DOHH2 (cell line): ENCODE data around the gene C1orf226.

Experiments used
- H3F3A ChIP-seq: fragments of 200-600 bp; sonication (generic), shearing (Covaris generic); 2 replicates; pipeline ENCODE4 v1.6.0; 2016; ENCODE audit warnings: antibody characterized with exemption, mild to moderate bottlenecking; ENCODE audit not compliant: control insufficient read depth, insufficient read depth
- H3K27ac ChIP-seq: fragments of 200-600 bp; sonication (generic); 2 replicates; pipeline ENCODE4 v1.5.1; 2014; ENCODE audit warnings: low read depth, mild to moderate bottlenecking, low read length, moderate library complexity
- H3K27me3 ChIP-seq: fragments of 200-600 bp; sonication (generic); 2 replicates; pipeline ENCODE4 v1.6.1; 2014; ENCODE audit warnings: mild to moderate bottlenecking, low read length, mixed read lengths; ENCODE audit not compliant: control insufficient read depth
- H3K36me3 ChIP-seq: fragments of 200-600 bp; sonication (generic); 2 replicates; pipeline ENCODE4 v1.6.1; 2014; ENCODE audit warnings: mild to moderate bottlenecking, low read length, moderate library complexity, mixed read lengths; ENCODE audit not compliant: control insufficient read depth
- H3K4me1 ChIP-seq: fragments of 200-600 bp; sonication (generic); 2 replicates; pipeline ENCODE4 v1.6.1; 2014; ENCODE audit warnings: mild to moderate bottlenecking, low read length, mixed read lengths; ENCODE audit not compliant: control insufficient read depth
- H3K4me2 ChIP-seq: fragments of 200-600 bp; sonication (generic); 2 replicates; pipeline ENCODE4 v1.6.0; 2014; ENCODE audit warnings: mild to moderate bottlenecking, low read length, moderate library complexity
- H3K4me3 ChIP-seq: fragments of 200-600 bp; sonication (generic); 2 replicates; pipeline ENCODE4 v1.5.1; 2014; ENCODE audit warnings: mild to moderate bottlenecking, low read length, mixed read lengths
- H3K79me2 ChIP-seq: fragments of 200-600 bp; sonication (generic); 2 replicates; pipeline ENCODE4 v1.6.1; 2014; ENCODE audit warnings: mild to moderate bottlenecking, low read length, mixed read lengths; ENCODE audit not compliant: control insufficient read depth
- H3K9me2 ChIP-seq: fragments of 200-600 bp; sonication (generic); replicated peaks from 2 replicates; pipeline ENCODE4 v1.6.1; 2014; ENCODE audit warnings: mild to moderate bottlenecking, low read length, mixed read lengths; ENCODE audit not compliant: control insufficient read depth
- H3K9me3 ChIP-seq: fragments of 200-600 bp; sonication (generic); 2 replicates; pipeline ENCODE4 v1.6.1; 2014; ENCODE audit warnings: antibody characterized with exemption, low read length, mixed read lengths; ENCODE audit not compliant: control insufficient read depth, insufficient read depth
- H4K20me1 ChIP-seq: fragments of 200-600 bp; sonication (generic); 2 replicates; pipeline ENCODE4 v1.6.0; 2014; ENCODE audit warnings: low read depth, mild to moderate bottlenecking, antibody characterized with exemption, low read length, moderate library complexity; ENCODE audit not compliant: control insufficient read depth, insufficient read depth
- CTCF ChIP-seq: fragments of 200-600 bp; sonication (generic); IDR thresholded peaks from one replicate; pipeline ENCODE4 v1.5.1; 2014; ENCODE audit warnings: antibody characterized with exemption, mild to moderate bottlenecking, low read depth, low read length; ENCODE audit not compliant: poor library complexity, severe bottlenecking
- EZH2phosphoT487 ChIP-seq: fragments of 200-600 bp; sonication (generic); IDR thresholded peaks from 2 replicates; pipeline ENCODE4 v1.6.1; 2017; ENCODE audit warnings: borderline replicate concordance, mild to moderate bottlenecking, antibody characterized with exemption, low read length, moderate library complexity, mixed read lengths

Gene C1orf226

DNA sequence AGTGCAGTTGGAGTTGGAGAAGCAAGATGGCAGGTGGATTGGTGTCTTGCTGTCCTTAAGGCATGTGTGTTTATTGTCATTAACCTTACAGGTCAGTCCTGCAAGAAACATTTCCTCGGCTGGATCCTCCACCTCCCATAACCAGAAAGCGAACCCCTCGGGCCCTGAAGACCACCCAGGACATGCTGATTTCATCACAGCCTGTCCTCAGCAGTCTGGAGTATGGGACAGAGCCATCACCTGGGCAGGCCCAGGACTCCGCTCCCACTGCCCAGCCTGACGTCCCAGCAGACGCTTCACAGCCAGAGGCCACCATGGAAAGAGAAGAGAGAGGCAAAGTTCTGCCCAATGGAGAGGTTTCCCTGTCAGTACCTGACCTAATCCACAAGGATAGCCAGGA, 1.6 kb downstream of the C1orf226 start:
- no peak overlapping the region for H3K4me2 ChIP-seq
- H4K20me1 ChIP-seq = no peaks in the 10 kb centered on the region
- no peak overlapping the region for H3K4me3 ChIP-seq
- no peaks in the 10 kb centered on the region for H3K9me3 ChIP-seq
- H3K27ac ChIP-seq = no peak overlapping the region
- no peaks in the 10 kb centered on the region for H3K4me1 ChIP-seq
- H3F3A ChIP-seq = no peaks in the 10 kb centered on the region
- no peaks in the 10 kb centered on the region for H3K36me3 ChIP-seq
- H3K27me3 ChIP-seq = no peaks in the 10 kb centered on the region
- TF ChIP-seq EZH2phosphoT487 (no peak), CTCF (no peak)
- H3K79me2 ChIP-seq = no peaks in the 10 kb centered on the region
- H3K9me2 ChIP-seq = no peaks in the 10 kb centered on the region

DNA sequence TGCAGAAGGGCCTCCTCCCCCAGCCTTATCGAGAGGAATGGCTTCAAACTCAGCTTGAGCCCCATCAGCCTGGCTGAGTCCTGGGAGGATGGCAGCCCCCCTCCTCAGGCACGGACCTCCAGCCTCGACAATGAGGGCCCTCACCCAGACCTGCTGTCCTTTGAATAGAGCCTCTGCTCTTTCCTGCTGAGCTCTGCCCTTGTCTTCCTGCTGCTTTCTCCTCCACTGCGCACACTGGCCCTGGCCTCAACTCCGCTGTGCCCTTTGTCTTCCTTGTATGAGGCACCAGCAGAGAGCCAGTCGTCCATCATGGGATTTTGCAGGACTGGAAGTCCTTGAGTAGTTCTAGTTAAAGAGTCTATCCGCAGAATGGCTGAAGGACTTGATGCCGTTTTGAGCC, 2.0 kb downstream of the C1orf226 start:
- Histone ChIP-seq H4K20me1 (no peaks in the 10 kb centered on the region), H3K27ac (no peak overlapping the region), H3K4me3 (no peak overlapping the region), H3F3A (no peaks in the 10 kb centered on the region), H3K4me1 (no peaks in the 10 kb centered on the region), H3K27me3 (no peaks in the 10 kb centered on the region), H3K36me3 (no peaks in the 10 kb centered on the region), H3K4me2 (no peak overlapping the region), H3K9me3 (no peaks in the 10 kb centered on the region), H3K79me2 (no peaks in the 10 kb centered on the region), H3K9me2 (no peaks in the 10 kb centered on the region)
- TF ChIP-seq CTCF (no peak), EZH2phosphoT487 (no peak)

DNA sequence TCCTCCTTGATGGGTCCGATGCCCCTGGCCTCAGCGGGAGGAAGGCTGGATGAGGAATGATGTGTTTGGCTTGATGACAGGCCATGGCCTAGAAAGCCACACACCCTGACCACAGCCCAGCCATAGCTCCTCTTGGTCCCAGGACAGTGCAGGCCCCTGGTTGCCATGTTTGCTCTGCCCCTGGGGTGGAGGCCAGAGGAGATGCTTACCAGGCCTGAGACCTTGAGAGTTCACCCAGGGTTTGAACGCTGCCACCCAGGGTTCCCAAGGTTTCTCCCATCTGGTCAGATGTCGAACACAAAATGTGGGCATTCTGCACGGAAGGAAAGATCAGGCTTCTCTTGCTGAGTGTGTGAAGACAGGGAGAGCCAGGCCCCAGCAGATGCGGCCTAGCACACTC, 2.6 kb downstream of the C1orf226 start:
- Histone ChIP-seq H3K79me2 (no peaks in the 10 kb centered on the region), H3K9me2 (no peaks in the 10 kb centered on the region), H4K20me1 (no peaks in the 10 kb centered on the region), H3K4me3 (no peak overlapping the region), H3K4me1 (no peaks in the 10 kb centered on the region), H3K4me2 (no peak overlapping the region), H3K27me3 (no peaks in the 10 kb centered on the region), H3K36me3 (no peaks in the 10 kb centered on the region), H3F3A (no peaks in the 10 kb centered on the region), H3K9me3 (no peaks in the 10 kb centered on the region), H3K27ac (no peak overlapping the region)
- no peak for TF ChIP-seq CTCF

DNA sequence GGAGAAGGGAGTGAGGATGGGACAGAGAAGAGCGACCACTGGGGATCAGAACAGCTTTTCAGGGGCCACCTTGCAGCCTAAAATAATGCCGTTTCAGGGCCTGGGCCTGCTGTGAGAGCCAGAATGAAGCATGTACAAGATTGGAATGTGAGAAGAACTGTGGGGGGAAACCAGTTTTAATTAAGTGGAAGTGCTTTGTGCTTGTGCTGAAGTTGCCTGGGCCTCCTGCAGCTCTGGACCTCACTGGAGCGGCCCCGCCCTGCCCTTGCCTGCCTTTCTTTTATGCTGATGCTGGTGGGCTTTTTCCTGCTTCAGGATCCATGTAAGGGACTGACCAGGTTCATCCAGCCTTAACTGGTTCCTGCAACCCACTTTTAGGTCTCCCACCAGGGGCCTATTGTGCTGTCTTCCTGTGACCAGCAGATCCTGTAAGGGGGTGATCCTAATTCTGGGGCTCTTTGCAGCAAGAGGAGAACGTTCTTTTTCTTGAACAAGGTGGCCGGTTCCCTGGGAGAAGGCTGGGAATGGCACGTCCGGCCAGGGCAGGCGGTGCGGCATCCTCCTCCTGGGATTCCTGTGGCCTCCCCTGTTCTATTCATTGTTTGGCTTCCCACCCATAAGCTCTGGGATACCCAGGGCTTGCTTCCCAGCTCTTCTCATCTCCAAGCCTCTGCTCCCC, 3.2 kb downstream of the C1orf226 start:
- H4K20me1 ChIP-seq = no peaks in the 10 kb centered on the region
- H3K27me3 ChIP-seq = peaks cover 3% of the 10 kb centered on the region; the same call in 1 of the 2 replicates
- no peaks in the 10 kb centered on the region for H3K9me2 ChIP-seq
- no peak overlapping the region for H3K27ac ChIP-seq
- no peaks in the 10 kb centered on the region for H3K9me3 ChIP-seq
- H3K36me3 ChIP-seq = no peaks in the 10 kb centered on the region
- no peaks in the 10 kb centered on the region for H3F3A ChIP-seq
- no peaks in the 10 kb centered on the region for H3K4me1 ChIP-seq
- no peak overlapping the region for H3K4me2 ChIP-seq
- TF ChIP-seq EZH2phosphoT487 (no peak), CTCF (no peak)
- no peaks in the 10 kb centered on the region for H3K79me2 ChIP-seq
- no peak overlapping the region for H3K4me3 ChIP-seq
